Midbrain (tissue), 1 donor: Measurements from ENCODE around the gene RNF148.

Experiments
- DNase-seq: peaks from one replicate; lab custom pipeline; 2025; lab: John Stamatoyannopoulos, UW

The RNF148 gene

GRCh38 chr7:122702872-122703510 lies at the start of gene RNF148:
Gene RNF148 (minus strand): TSS chr7:122702922. CDS start chr7:122702750, 172 bp downstream.
- DNase-seq: no peak

- DNase-seq: no peak
Measured at GRCh38 chr7:122750389-122750788, 47.7 kb upstream of the RNF148 start.

GRCh38 chr7:122748195-122748594 lies 45.5 kb upstream of the RNF148 start:
- DNase-seq: no peak

GRCh38 chr7:122746948-122747347 lies 44.2 kb upstream of the RNF148 start:
- no peak for DNase-seq

- no peak for DNase-seq
Measured at GRCh38 chr7:122743211-122743610, 40.5 kb upstream of the RNF148 start.

- DNase-seq: no peak
Measured at GRCh38 chr7:122738947-122739346, 36.2 kb upstream of the RNF148 start.

GRCh38 chr7:122736183-122736582 lies 33.5 kb upstream of the RNF148 start:
- no peak for DNase-seq

- DNase-seq: no peak
Measured at GRCh38 chr7:122727759-122728158, 25.0 kb upstream of the RNF148 start.

- no peak for DNase-seq
Measured at GRCh38 chr7:122727354-122727753, 24.6 kb upstream of the RNF148 start.

GRCh38 chr7:122726881-122727280 lies 24.2 kb upstream of the RNF148 start:
- DNase-seq: no peak

- no peak for DNase-seq
Measured at GRCh38 chr7:122724366-122724765, 21.6 kb upstream of the RNF148 start.

- no peak for DNase-seq
Measured at GRCh38 chr7:122719010-122719578, 16.4 kb upstream of the RNF148 start.

GRCh38 chr7:122717356-122718089 lies 14.8 kb upstream of the RNF148 start:
- DNase-seq: no peak

- DNase-seq: no peak
Measured at GRCh38 chr7:122715183-122715582, 12.5 kb upstream of the RNF148 start.

- DNase-seq: no peak
Measured at GRCh38 chr7:122710916-122711315, 8.2 kb upstream of the RNF148 start.

GRCh38 chr7:122709930-122710646 lies 7.4 kb upstream of the RNF148 start:
- no peak for DNase-seq

- DNase-seq: no peak
Measured at GRCh38 chr7:122706836-122707235, 4.1 kb upstream of the RNF148 start.

GRCh38 chr7:122699017-122699416 lies 3.7 kb downstream of the RNF148 start, which contains the start of gene RNF133:
Gene RNF133 (minus strand): TSS chr7:122699117. CDS start chr7:122698918, 199 bp downstream.
- no peak for DNase-seq

GRCh38 chr7:122695816-122696215 lies 6.9 kb downstream of the RNF148 start:
- DNase-seq: no peak

GRCh38 chr7:122694697-122695096 lies 8.0 kb downstream of the RNF148 start:
- no peak for DNase-seq

GRCh38 chr7:122692769-122693309 lies 9.9 kb downstream of the RNF148 start:
- DNase-seq: no peak

- no peak for DNase-seq
Measured at GRCh38 chr7:122691569-122692235, 11.0 kb downstream of the RNF148 start.
